ENCODE results near the gene KRTAP4-2. TPM values are rescaled to one million over a fixed set of nuclear protein-coding genes. Genes with fewer than 3 reads are reported as not detected.
"Not testable (repeated sequence)": the region's sequence is repeated elsewhere in the genome, so short reads cannot be mapped to it uniquely, and the experiment has no call there.

The KRTAP4-2 gene
- polyA plus RNA-seq (2011; rRNA removed), result not detected in 2 replicates
- polyA minus RNA-seq (2011; rRNA and poly(A)+ RNA removed), result not detected in 2 replicates

DNA sequence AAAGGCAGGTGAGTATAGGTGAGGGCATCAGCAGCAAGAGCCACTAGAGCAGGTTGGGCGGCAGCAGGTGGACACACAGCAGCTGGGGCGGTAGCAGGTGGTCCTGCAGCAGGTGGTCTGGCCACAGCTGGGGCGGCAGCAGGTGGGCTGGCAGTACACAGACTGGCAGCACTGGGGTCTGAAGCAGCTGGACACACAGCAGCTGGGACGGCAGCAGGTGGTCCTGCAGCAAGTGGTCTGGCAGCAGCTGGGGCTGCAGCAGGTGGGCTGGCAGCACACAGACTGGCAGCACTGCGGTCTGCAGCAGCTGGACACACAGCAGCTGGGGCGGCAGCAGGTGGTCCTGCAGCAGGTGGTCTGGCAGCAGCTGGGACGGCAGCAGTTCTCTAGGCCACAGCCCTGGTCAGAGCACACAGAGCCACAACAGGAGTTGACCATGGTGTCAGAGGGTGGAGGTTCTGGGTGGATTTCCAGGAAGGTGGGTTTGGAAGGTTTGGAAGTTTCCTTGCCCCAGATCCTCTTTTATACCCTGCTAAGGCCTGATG lies at the start of gene KRTAP4-2:
TSS of gene KRTAP4-2 (minus strand) at position 495 of the 545 bp plus-strand sequence. CDS start at position 438, 57 bp downstream.
- Histone ChIP-seq H3K36me3 (ENCODE audit: control insufficient read depth, insufficient read depth, low read length) (no peaks in the 10 kb centered on the region), H3K4me3 (ENCODE audit: low read depth, low read length) (no peak within 1 kb of the TSS), H3K27me3 (ENCODE audit: control insufficient read depth, insufficient read depth, low read length) (no peaks in the 10 kb centered on the region)
- DNase-seq (ENCODE audit: low read depth), result no peak
- ChIA-PET CTCF (no interaction called here), POLR2A (no interaction called here)
- TF ChIP-seq, protein P1, sequence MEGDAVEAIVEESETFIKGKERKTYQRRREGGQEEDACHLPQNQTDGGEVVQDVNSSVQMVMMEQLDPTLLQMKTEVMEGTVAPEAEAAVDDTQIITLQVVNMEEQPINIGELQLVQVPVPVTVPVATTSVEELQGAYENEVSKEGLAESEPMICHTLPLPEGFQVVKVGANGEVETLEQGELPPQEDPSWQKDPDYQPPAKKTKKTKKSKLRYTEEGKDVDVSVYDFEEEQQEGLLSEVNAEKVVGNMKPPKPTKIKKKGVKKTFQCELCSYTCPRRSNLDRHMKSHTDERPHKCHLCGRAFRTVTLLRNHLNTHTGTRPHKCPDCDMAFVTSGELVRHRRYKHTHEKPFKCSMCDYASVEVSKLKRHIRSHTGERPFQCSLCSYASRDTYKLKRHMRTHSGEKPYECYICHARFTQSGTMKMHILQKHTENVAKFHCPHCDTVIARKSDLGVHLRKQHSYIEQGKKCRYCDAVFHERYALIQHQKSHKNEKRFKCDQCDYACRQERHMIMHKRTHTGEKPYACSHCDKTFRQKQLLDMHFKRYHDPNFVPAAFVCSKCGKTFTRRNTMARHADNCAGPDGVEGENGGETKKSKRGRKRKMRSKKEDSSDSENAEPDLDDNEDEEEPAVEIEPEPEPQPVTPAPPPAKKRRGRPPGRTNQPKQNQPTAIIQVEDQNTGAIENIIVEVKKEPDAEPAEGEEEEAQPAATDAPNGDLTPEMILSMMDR (IDR thresholded peaks at IDR 0.05; ENCODE audit: insufficient read depth, low read depth, low read length), result no peak

DNA sequence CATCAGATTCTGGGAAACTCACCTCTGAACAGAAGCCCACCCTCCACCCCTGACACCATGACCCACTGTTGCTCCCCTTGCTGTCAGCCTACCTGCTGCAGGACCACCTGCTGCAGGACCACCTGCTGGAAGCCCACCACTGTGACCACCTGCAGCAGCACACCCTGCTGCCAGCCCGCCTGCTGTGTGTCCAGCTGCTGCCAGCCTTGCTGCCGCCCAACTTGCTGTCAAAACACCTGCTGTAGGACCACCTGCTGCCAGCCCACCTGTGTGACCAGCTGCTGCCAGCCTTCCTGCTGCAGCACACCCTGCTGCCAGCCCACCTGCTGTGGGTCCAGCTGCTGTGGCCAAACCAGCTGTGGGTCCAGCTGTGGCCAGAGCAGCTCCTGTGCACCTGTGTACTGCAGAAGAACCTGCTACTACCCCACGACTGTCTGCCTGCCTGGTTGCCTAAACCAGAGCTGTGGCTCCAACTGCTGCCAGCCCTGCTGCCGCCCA lies 48.6 kb upstream of the KRTAP4-2 start, which contains the start of gene KRTAP9-2:
TSS of gene KRTAP9-2 (plus strand) at position 51 of the 498 bp plus-strand sequence. CDS start at position 58, 7 bp downstream.
- H3K27me3 ChIP-seq (ENCODE audit: control insufficient read depth, insufficient read depth, low read length); POLR2A ChIA-PET; DNase-seq (ENCODE audit: low read depth); H3K36me3 ChIP-seq (ENCODE audit: control insufficient read depth, insufficient read depth, low read length); H3K4me3 ChIP-seq (ENCODE audit: low read depth, low read length): not testable (repeated sequence)
- CTCF ChIA-PET, result interaction anchor here (0.7 kb wide), 1 partner anchor 304 kb away, joined by 3 read pairs; no protein-coding TSS in a partner anchor

- Histone ChIP-seq H3K27me3 (ENCODE audit: control insufficient read depth, insufficient read depth, low read length) (no peaks in the 10 kb centered on the region; the same call in 1 of the 2 replicates), H3K36me3 (ENCODE audit: control insufficient read depth, insufficient read depth, low read length) (no peaks in the 10 kb centered on the region), H3K4me3 (ENCODE audit: low read depth, low read length) (no peak overlapping the region)
- no peak for DNase-seq (ENCODE audit: low read depth)
- POLR2A ChIA-PET, result no interaction called here
- TF ChIP-seq, protein P1 (IDR thresholded peaks at IDR 0.05; ENCODE audit: insufficient read depth, low read depth, low read length), result no peak
- CTCF ChIA-PET, result interaction anchor here (1.2 kb wide), 1 partner anchor 9 kb away, joined by 3 read pairs; no protein-coding TSS in a partner anchor
Measured at GRCh38 chr17:41226051-41226450, 48.0 kb upstream of the KRTAP4-2 start.

GRCh38 chr17:41223821-41224220 lies 45.8 kb upstream of the KRTAP4-2 start:
- ChIA-PET POLR2A (no interaction called here), CTCF (no interaction called here)
- Histone ChIP-seq H3K27me3 (ENCODE audit: control insufficient read depth, insufficient read depth, low read length) (no peaks in the 10 kb centered on the region), H3K4me3 (ENCODE audit: low read depth, low read length) (no peak overlapping the region), H3K36me3 (ENCODE audit: control insufficient read depth, insufficient read depth, low read length) (no peaks in the 10 kb centered on the region)
- TF ChIP-seq, protein P1 (IDR thresholded peaks at IDR 0.05; ENCODE audit: insufficient read depth, low read depth, low read length), result no peak
- DNase-seq (ENCODE audit: low read depth), result no peak

DNA sequence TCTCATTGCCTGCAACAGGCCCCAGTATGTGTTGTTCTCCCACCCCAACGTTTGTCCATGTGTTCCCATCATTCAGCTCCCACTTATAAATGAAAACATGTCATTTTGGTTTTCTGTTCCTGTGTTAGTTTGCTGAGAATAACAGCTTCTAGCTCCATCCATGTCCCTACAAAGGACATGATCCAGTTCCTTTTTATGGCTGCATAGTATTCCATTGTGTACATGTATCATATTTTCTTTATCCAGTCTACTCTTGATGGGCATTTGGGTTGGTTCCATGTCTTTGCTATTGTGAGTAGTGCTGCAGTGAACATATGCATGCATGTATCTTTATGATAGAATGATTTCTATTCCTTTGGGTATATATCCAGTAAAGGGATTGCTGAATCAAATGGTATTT lies 37.7 kb upstream of the KRTAP4-2 start:
- TF ChIP-seq, protein P1 (IDR thresholded peaks at IDR 0.05; ENCODE audit: insufficient read depth, low read depth, low read length), result no peak
- ChIA-PET CTCF (no interaction called here), POLR2A (no interaction called here)
- Histone ChIP-seq H3K4me3 (ENCODE audit: low read depth, low read length) (no peak overlapping the region), H3K27me3 (ENCODE audit: control insufficient read depth, insufficient read depth, low read length) (no peaks in the 10 kb centered on the region), H3K36me3 (ENCODE audit: control insufficient read depth, insufficient read depth, low read length) (no peaks in the 10 kb centered on the region)
- no peak for DNase-seq (ENCODE audit: low read depth)

Data from BJ (cell line).